H1 (cell line): Measurements from ENCODE around the gene CACNA1C. TPM values are rescaled to one million over a fixed set of nuclear protein-coding genes. Genes with fewer than 3 reads are reported as not detected.

Experiments used
- CTCF ChIA-PET: fragments of 300-600 bp; sonication (Branson Sonifier 250); formaldehyde crosslinking; loops from one replicate; lab custom pipeline; 2021; ENCODE audit not compliant: partially characterized antibody; lab: Charles Lee
- POLR2A ChIA-PET: fragments of 300-600 bp; sonication (Branson Sonifier 250); formaldehyde crosslinking; loops from one replicate; lab custom pipeline; 2021; ENCODE audit warnings: inconsistent platforms; ENCODE audit not compliant: partially characterized antibody; lab: Charles Lee
- DNase-seq, 2 experiments: peaks; one replicate each; pipeline versions ENCODE4 v3.0.0 to v3.0.0-alpha.2; 2010 to 2022; ENCODE audit warnings: low spot score in 2 of 2, low read depth in 1 of 2, mixed read lengths in 1 of 2
- FAIRE-seq: peaks from 2 replicates; lab custom pipeline; 2011; peaks lifted over from hg19 to GRCh38; lab: Jason Lieb, UNC
- H2AFZ ChIP-seq: 2 replicates; pipeline ENCODE4 v1.8.1; 2012; ENCODE audit warnings: low read length, inconsistent platforms
- H2AK5ac ChIP-seq: 2 replicates; pipeline ENCODE4 v1.6.1; 2013; ENCODE audit warnings: low read depth, low read length
- H2BK120ac ChIP-seq: replicated peaks from 2 replicates; pipeline ENCODE3; 2013; ENCODE audit warnings: low read depth, low read length, inconsistent platforms
- H2BK12ac ChIP-seq: 2 replicates; pipeline ENCODE4 v1.6.1; 2013; ENCODE audit warnings: low read depth, low read length
- H2BK15ac ChIP-seq: 2 replicates; pipeline ENCODE4 v1.6.1; 2013; ENCODE audit warnings: low read length
- H2BK20ac ChIP-seq: 2 replicates; pipeline ENCODE4 v1.6.1; 2013; ENCODE audit warnings: low read length
- H2BK5ac ChIP-seq: 2 replicates; pipeline ENCODE4 v1.6.1; 2013; ENCODE audit warnings: low read depth, low read length
- H3K14ac ChIP-seq: 2 replicates; pipeline ENCODE4 v1.6.1; 2013; ENCODE audit warnings: inconsistent platforms; ENCODE audit not compliant: insufficient read length
- H3K18ac ChIP-seq: 2 replicates; pipeline ENCODE4 v1.6.1; 2013; ENCODE audit warnings: low read length; ENCODE audit errors: extremely low read depth
- H3K23ac ChIP-seq: 2 replicates; pipeline ENCODE4 v1.6.1; 2013; ENCODE audit warnings: inconsistent platforms; ENCODE audit not compliant: insufficient read length
- H3K23me2 ChIP-seq: 2 replicates; pipeline ENCODE4 v1.6.1; 2013; ENCODE audit warnings: low read depth, low read length
- H3K27ac ChIP-seq: 2 replicates; pipeline ENCODE4 v1.6.1; 2011; ENCODE audit warnings: low read depth, low read length, inconsistent platforms
- H3K27me3 ChIP-seq, 4 experiments: replicated peaks in 1 of 4; 1 replicate in 1 of 4; 2 replicates in 3 of 4; pipeline versions ENCODE4 v1.6.1 to v1.8.1; 2011 to 2013; ENCODE audit warnings: low read length in 3 of 4, mild to moderate bottlenecking in 3 of 4, inconsistent platforms in 2 of 4, mixed read lengths in 2 of 4, moderate library complexity in 1 of 4; ENCODE audit not compliant: control insufficient read depth in 3 of 4, insufficient read depth in 3 of 4; ENCODE audit errors: extremely low read depth in 1 of 4
- H3K36me3 ChIP-seq, 4 experiments: 2 replicates each; pipeline versions ENCODE4 v1.6.1 to v1.8.1; 2011 to 2013; ENCODE audit warnings: mild to moderate bottlenecking in 4 of 4, low read length in 3 of 4, moderate library complexity in 2 of 4, control low read depth in 1 of 4, inconsistent platforms in 1 of 4; ENCODE audit not compliant: insufficient read depth in 4 of 4, control insufficient read depth in 2 of 4
- H3K4ac ChIP-seq: replicated peaks from 2 replicates; pipeline ENCODE3; 2013; ENCODE audit warnings: low read length, low read depth, mixed read lengths, inconsistent platforms; ENCODE audit not compliant: insufficient read length
- H3K4me1 ChIP-seq, 4 experiments: replicated peaks in 1 of 4; 1 replicate in 1 of 4; 2 replicates in 3 of 4; pipeline versions ENCODE4 v1.6.1 to v1.8.1; 2011 to 2013; ENCODE audit warnings: low read length in 3 of 4, inconsistent platforms in 2 of 4, mixed read lengths in 1 of 4; ENCODE audit not compliant: insufficient read depth in 4 of 4, control insufficient read depth in 3 of 4
- H3K4me2 ChIP-seq, 2 experiments: 2 replicates each; pipeline versions ENCODE4 v1.6.1 to v1.8.1; 2011 to 2013; ENCODE audit warnings: low read depth in 2 of 2, low read length in 2 of 2, control low read depth in 1 of 2, inconsistent platforms in 1 of 2, mild to moderate bottlenecking in 1 of 2; ENCODE audit not compliant: insufficient read depth in 1 of 2
- H3K4me3 ChIP-seq, 4 experiments: fragments of 200-600, 300-600 bp in 1 of 4; sonication (generic), shearing (Covaris generic), sonication (Bioruptor Twin) in 1 of 4; 2 replicates each; pipeline versions ENCODE4 v1.5.1 to v1.8.1; 2011 to 2016; ENCODE audit warnings: low read length in 4 of 4, low read depth in 3 of 4, control low read depth in 2 of 4, inconsistent platforms in 2 of 4, mild to moderate bottlenecking in 2 of 4, mixed read lengths in 1 of 4, moderate library complexity in 1 of 4; ENCODE audit not compliant: insufficient read depth in 2 of 4; ENCODE audit errors: extremely low read depth in 1 of 4
- H3K56ac ChIP-seq: replicated peaks from 2 replicates; pipeline ENCODE3; 2013; ENCODE audit warnings: low read depth, mild to moderate bottlenecking, mixed read lengths, low read length, inconsistent platforms; ENCODE audit not compliant: insufficient read length
- H3K79me1 ChIP-seq: 2 replicates; pipeline ENCODE4 v1.6.1; 2013; ENCODE audit warnings: low read depth, low read length, control low read depth
- H3K79me2 ChIP-seq, 2 experiments: 2 replicates each; pipeline versions ENCODE4 v1.6.1 to v1.8.1; 2012 to 2013; ENCODE audit warnings: low read length in 2 of 2, mild to moderate bottlenecking in 2 of 2, inconsistent platforms in 1 of 2; ENCODE audit not compliant: insufficient read depth in 2 of 2, control insufficient read depth in 1 of 2
- H3K9ac ChIP-seq, 4 experiments: replicated peaks in 1 of 4; 1 replicate in 1 of 4; 2 replicates in 3 of 4; pipeline versions ENCODE4 v1.6.1 to v1.8.1; 2011 to 2013; ENCODE audit warnings: low read depth in 3 of 4, low read length in 3 of 4, control low read depth in 2 of 4, mild to moderate bottlenecking in 2 of 4, moderate library complexity in 2 of 4, inconsistent platforms in 1 of 4; ENCODE audit errors: extremely low read depth in 1 of 4
- H3K9me3 ChIP-seq, 2 experiments: 2 replicates each; pipeline versions ENCODE4 v1.6.1 to v1.8.1; 2012 to 2013; ENCODE audit warnings: mild to moderate bottlenecking in 2 of 2, moderate library complexity in 2 of 2, control low read depth in 1 of 2, inconsistent platforms in 1 of 2, low read depth in 1 of 2, low read length in 1 of 2, mixed read lengths in 1 of 2; ENCODE audit not compliant: insufficient read depth in 2 of 2
- H4K20me1 ChIP-seq, 2 experiments: replicated peaks in 1 of 2; 2 replicates each; pipeline versions ENCODE3 to v1.8.1; 2011 to 2013; ENCODE audit warnings: inconsistent platforms in 2 of 2, low read length in 2 of 2, mild to moderate bottlenecking in 1 of 2; ENCODE audit not compliant: insufficient read depth in 2 of 2, control insufficient read depth in 1 of 2
- H4K5ac ChIP-seq: 2 replicates; pipeline ENCODE4 v1.6.1; 2013; ENCODE audit warnings: low read length, low read depth, mixed read lengths, inconsistent platforms; ENCODE audit not compliant: insufficient read length
- H4K8ac ChIP-seq: 2 replicates; pipeline ENCODE4 v1.8.0; 2013; ENCODE audit warnings: mild to moderate bottlenecking, moderate library complexity, low read length, inconsistent platforms; ENCODE audit not compliant: insufficient read depth; ENCODE audit errors: extremely low read depth
- H4K91ac ChIP-seq: replicated peaks from 2 replicates; pipeline ENCODE3; 2013; ENCODE audit warnings: low read length, mixed read lengths, inconsistent platforms; ENCODE audit not compliant: insufficient read length
- BACH1 ChIP-seq: IDR thresholded peaks from 2 replicates; pipeline ENCODE4 v1.6.1; 2012; ENCODE audit warnings: low read length, improper control_type of control experiment
- CHD1 ChIP-seq: IDR thresholded peaks from 2 replicates; pipeline ENCODE4 v1.6.1; 2012; ENCODE audit warnings: low read depth, low read length, improper control_type of control experiment
- CHD2 ChIP-seq: IDR thresholded peaks from 2 replicates; pipeline ENCODE4 v1.6.1; 2012; ENCODE audit warnings: low read length, improper control_type of control experiment
- JUN ChIP-seq: IDR thresholded peaks from 2 replicates; pipeline ENCODE4 v1.6.1; 2011; ENCODE audit warnings: low read depth, mild to moderate bottlenecking, improper control_type of control experiment, low read length
- JUND ChIP-seq: IDR thresholded peaks from 2 replicates; pipeline ENCODE4 v1.6.1; 2011; ENCODE audit warnings: mild to moderate bottlenecking, improper control_type of control experiment, low read length
- KDM1A ChIP-seq: fragments of 200-600, 300-600 bp; sonication (generic); IDR thresholded peaks from 2 replicates; pipeline ENCODE4 v1.7.1; 2016; ENCODE audit warnings: mild to moderate bottlenecking, low read length, borderline replicate concordance
- NRF1 ChIP-seq: IDR thresholded peaks from 2 replicates; pipeline ENCODE4 v1.6.1; 2011; ENCODE audit warnings: mild to moderate bottlenecking, low read depth, low read length, improper control_type of control experiment
- RBBP5 ChIP-seq: IDR thresholded peaks from 2 replicates; pipeline ENCODE4 v1.7.1; 2012; ENCODE audit warnings: low read depth, mild to moderate bottlenecking, inconsistent platforms, low read length, moderate library complexity, borderline replicate concordance
- RFX5 ChIP-seq: IDR thresholded peaks from 2 replicates; pipeline ENCODE4 v1.6.1; 2011; ENCODE audit warnings: low read depth, low read length, improper control_type of control experiment, borderline replicate concordance
- SAP30 ChIP-seq: fragments of 300-600 bp; sonication (generic); IDR thresholded peaks from 2 replicates; pipeline ENCODE4 v1.7.1; 2012; ENCODE audit warnings: low read length, moderate library complexity, mild to moderate bottlenecking, inconsistent platforms; ENCODE audit not compliant: insufficient read depth, insufficient replicate concordance
- TAF7 ChIP-seq: optimal IDR thresholded peaks from 2 replicates; pipeline ENCODE3; 2011; ENCODE audit warnings: low read depth, mild to moderate bottlenecking, inconsistent platforms, low read length, moderate library complexity, borderline replicate concordance
- TBP ChIP-seq: IDR thresholded peaks from 2 replicates; pipeline ENCODE4 v1.6.1; 2011; ENCODE audit warnings: low read depth, low read length, improper control_type of control experiment
- WGBS, 2 experiments: shearing (Covaris generic) in 1 of 2; methylation state at CpG; one replicate each; pipeline versions ENCODE4 v1.1.6 to v1.1.7; 2013 to 2015; ENCODE audit warnings: low lambda C conversion rate in 2 of 2, mixed read lengths in 2 of 2, inconsistent platforms in 1 of 2, low coverage in 1 of 2, missing lambda C conversion rate in 1 of 2; ENCODE audit not compliant: insufficient replicate concordance in 2 of 2, insufficient coverage in 1 of 2, insufficient read length in 1 of 2; ENCODE audit errors: extremely low coverage in 1 of 2, missing lambda C conversion rate in 1 of 2; 5-methylcytosine and 5-hydroxymethylcytosine counted together
- polyA plus RNA-seq, 7 experiments: library from polyadenylated mRNA; depleted of rRNA in 3 of 7; stranded (reverse) in 5 of 7; unstranded in 2 of 7; fragments of >200 nt in 5 of 7; fragments of 200-250 nt in 2 of 7; gene quantifications; 1 replicate in 5 of 7; 2 replicates in 1 of 7; 4 replicates in 1 of 7; pipeline versions ENCODE4 v1.2.1 to v1.2.3, GENCODE V29; 2011 to 2013; ENCODE audit warnings: missing spikeins in 2 of 7, mixed read lengths in 2 of 7
- total RNA-seq: library from RNA; stranded (reverse); fragmentation: NEBNext Ultra II Directional; extraction: Animal tissue kit (Norgen Biotek cat#: 25700); gene quantifications from 2 replicates; pipeline ENCODE4 v1.2.1, GENCODE V29; 2021
- TF ChIP-seq, protein P1 (sequence below): IDR thresholded peaks from 2 replicates; pipeline ENCODE4 v1.6.1; 2012; ENCODE audit warnings: inconsistent platforms

CACNA1C gene
- total and polyA plus RNA-seq, 2 of the 8 experiments (the other 6 are each of a cell fraction or from before 2014, with no cell fraction given): 1.3 TPM

DNA sequence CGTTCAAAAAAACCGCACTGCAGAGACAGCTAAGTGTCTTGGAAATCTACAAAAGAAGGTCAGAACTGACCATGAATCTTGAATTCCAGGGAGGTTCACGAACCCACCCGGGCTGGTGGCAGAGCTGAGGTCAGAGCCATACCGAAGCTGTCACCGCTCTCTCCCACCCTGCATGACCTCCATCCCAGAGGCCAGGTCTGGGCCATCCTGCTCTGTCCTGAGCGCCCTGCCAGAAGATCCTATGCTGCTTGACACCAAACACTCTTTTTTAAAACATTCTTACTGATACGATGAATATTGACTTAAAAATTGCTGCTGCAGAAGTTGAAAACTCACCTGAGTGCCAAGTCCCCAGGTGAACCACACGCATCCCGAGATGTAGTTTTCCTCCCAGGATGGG, 412.9 kb downstream of the CACNA1C start:
- Histone ChIP-seq H2AK5ac (no peak overlapping the region), H4K20me1 (no peaks in the 10 kb centered on the region), H3K9me3 (no peaks in the 10 kb centered on the region), H3K27me3 (no peaks in the 10 kb centered on the region), H3K4me3 (no peak overlapping the region), H2AFZ (no peak overlapping the region), H3K79me2 (no peaks in the 10 kb centered on the region), H2BK20ac (no peak overlapping the region), H3K14ac (no peak overlapping the region), H2BK120ac (no peak overlapping the region), H3K4ac (no peak overlapping the region), H4K8ac (no peak overlapping the region), H3K23me2 (no peaks in the 10 kb centered on the region), H4K91ac (no peak overlapping the region), H3K4me2 (no peak overlapping the region), H3K79me1 (no peaks in the 10 kb centered on the region), H2BK5ac (no peak overlapping the region), H3K4me1 (no peaks in the 10 kb centered on the region), H3K56ac (no peak overlapping the region), H3K36me3 (no peaks in the 10 kb centered on the region), H2BK15ac (no peak overlapping the region), H2BK12ac (no peak overlapping the region), H3K27ac (no peak overlapping the region), H3K9ac (no peak overlapping the region), H3K23ac (no peak overlapping the region), H3K18ac (no peak overlapping the region), H4K5ac (no peak overlapping the region)
- CTCF ChIA-PET: interaction anchor here (1.0 kb wide), 1 partner anchor 187 kb away, joined by 4 read pairs; no protein-coding TSS in a partner anchor
- WGBS, 2 experiments: 87% methylated on average over 10 of the region's 10 CpGs; no CpG with 5 or more reads in 1 of the 2 experiments
- DNase-seq (no peak), FAIRE-seq (no peak)
- POLR2A ChIA-PET: no interaction called here
- TF ChIP-seq JUN (no peak), BACH1 (no peak), RFX5 (no peak), KDM1A (no peak), RBBP5 (no peak), JUND (no peak), TAF7 (no peak), TBP (no peak), SAP30 (no peak), CHD1 (no peak), NRF1 (no peak), CHD2 (no peak)
- TF ChIP-seq, protein P1, sequence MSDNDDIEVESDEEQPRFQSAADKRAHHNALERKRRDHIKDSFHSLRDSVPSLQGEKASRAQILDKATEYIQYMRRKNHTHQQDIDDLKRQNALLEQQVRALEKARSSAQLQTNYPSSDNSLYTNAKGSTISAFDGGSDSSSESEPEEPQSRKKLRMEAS: no peak
